GM12891 (cell line): ENCODE measurements around the gene THAP9.

ENCODE experiments used
- PAX5 ChIP-seq: IDR thresholded peaks from 2 replicates; pipeline ENCODE4 v1.6.1; 2011; ENCODE audit warnings: low read length, moderate library complexity, mild to moderate bottlenecking; ENCODE audit not compliant: insufficient read depth, severe bottlenecking
- POLR2A ChIP-seq: IDR thresholded peaks from 2 replicates; pipeline ENCODE4 v1.6.1; 2011; ENCODE audit warnings: low read depth, low read length, control low read depth
- POU2F2 ChIP-seq: IDR thresholded peaks from 2 replicates; pipeline ENCODE4 v1.6.1; 2011; ENCODE audit warnings: low read depth, mild to moderate bottlenecking, control low read depth, low read length, moderate library complexity
- SPI1 ChIP-seq: IDR thresholded peaks from 2 replicates; pipeline ENCODE4 v1.6.1; 2011; ENCODE audit warnings: low read depth, low read length, control low read depth
- TAF1 ChIP-seq: IDR thresholded peaks from 2 replicates; pipeline ENCODE4 v1.6.1; 2011; ENCODE audit warnings: low read depth, low read length, control low read depth

GRCh38 chr4:82896755-82897154 lies 3.8 kb upstream of the THAP9 start:
- TF ChIP-seq POLR2A (no peak), POU2F2 (no peak), TAF1 (no peak), SPI1 (no peak), PAX5 (no peak)
